Astrocyte (in vitro differentiated cells and primary cell): ENCODE results near the gene NXPH1. TPM values are rescaled to one million over a fixed set of nuclear protein-coding genes. Genes with fewer than 3 reads are reported as not detected.

Experiments
- DNase-seq: peaks from one replicate; pipeline ENCODE4 v3.0.0-alpha.2; 2010; ENCODE audit warnings: low read depth
- FAIRE-seq: peaks from 2 replicates; lab custom pipeline; 2011; peaks lifted over from hg19 to GRCh38; lab: Jason Lieb, UNC
- H2AFZ ChIP-seq: 2 replicates; pipeline ENCODE4 v1.6.0; 2012; ENCODE audit warnings: low read depth, low read length, inconsistent platforms
- H3K27ac ChIP-seq: 2 replicates; pipeline ENCODE4 v1.5.1; 2011; ENCODE audit warnings: low read depth, low read length, inconsistent platforms
- H3K27me3 ChIP-seq: 2 replicates; pipeline ENCODE4 v1.6.0; 2011; ENCODE audit warnings: low read length, inconsistent platforms; ENCODE audit not compliant: insufficient read depth
- H3K36me3 ChIP-seq: 2 replicates; pipeline ENCODE4 v1.5.1; 2011; ENCODE audit warnings: low read length, inconsistent platforms; ENCODE audit not compliant: insufficient read depth
- H3K4me1 ChIP-seq: 2 replicates; pipeline ENCODE4 v1.5.1; 2011; ENCODE audit warnings: low read length, inconsistent platforms; ENCODE audit not compliant: insufficient read depth
- H3K4me2 ChIP-seq: 2 replicates; pipeline ENCODE4 v1.6.0; 2012; ENCODE audit warnings: low read length, inconsistent platforms
- H3K4me3 ChIP-seq: 2 replicates; pipeline ENCODE4 v1.5.1; 2011; ENCODE audit warnings: low read depth, mild to moderate bottlenecking, low read length, inconsistent platforms; ENCODE audit not compliant: insufficient read depth
- H3K79me2 ChIP-seq: 2 replicates; pipeline ENCODE4 v1.6.0; 2012; ENCODE audit warnings: mild to moderate bottlenecking, low read length, inconsistent platforms; ENCODE audit not compliant: insufficient read depth
- H3K9ac ChIP-seq: 2 replicates; pipeline ENCODE4 v1.6.0; 2012; ENCODE audit warnings: mild to moderate bottlenecking, low read length, inconsistent platforms
- H3K9me3 ChIP-seq: 2 replicates; pipeline ENCODE4 v1.5.1; 2012; ENCODE audit warnings: low read depth, mild to moderate bottlenecking, low read length, inconsistent platforms; ENCODE audit not compliant: insufficient read depth
- H4K20me1 ChIP-seq: 2 replicates; pipeline ENCODE4 v1.6.0; 2012; ENCODE audit warnings: low read length, inconsistent platforms; ENCODE audit not compliant: insufficient read depth
- H3K27ac Mint-ChIP-seq: one replicate; pipeline ENCODE4 v1.8.0; 2021; ENCODE audit warnings: mild to moderate bottlenecking, mixed read lengths; ENCODE audit not compliant: unreplicated experiment
- H3K27me3 Mint-ChIP-seq: one replicate; pipeline ENCODE4 v1.8.0; 2021; ENCODE audit warnings: low read depth, mixed read lengths; ENCODE audit not compliant: unreplicated experiment
- H3K36me3 Mint-ChIP-seq: one replicate; pipeline ENCODE4 v1.8.0; 2021; ENCODE audit warnings: low read depth, mixed read lengths; ENCODE audit not compliant: unreplicated experiment
- H3K4me1 Mint-ChIP-seq: one replicate; pipeline ENCODE4 v1.8.0; 2021; ENCODE audit warnings: low read depth, mixed read lengths; ENCODE audit not compliant: unreplicated experiment
- H3K4me3 Mint-ChIP-seq: one replicate; pipeline ENCODE4 v1.8.0; 2021; ENCODE audit warnings: mild to moderate bottlenecking, moderate library complexity, mixed read lengths; ENCODE audit not compliant: unreplicated experiment
- H3K9me3 Mint-ChIP-seq: one replicate; pipeline ENCODE4 v1.8.0; 2021; ENCODE audit warnings: mild to moderate bottlenecking, mixed read lengths; ENCODE audit not compliant: unreplicated experiment
- EZH2 ChIP-seq: IDR thresholded peaks from 2 replicates; pipeline ENCODE4 v1.6.1; 2012; ENCODE audit warnings: mild to moderate bottlenecking, low read length, inconsistent platforms; ENCODE audit not compliant: insufficient read depth
- total RNA-seq: library from RNA; stranded (reverse); gene quantifications from 2 replicates; pipeline ENCODE4 v1.2.1, GENCODE V29; 2021
- TF ChIP-seq, protein P1 (sequence below): IDR thresholded peaks from 2 replicates; pipeline ENCODE4 v1.5.1; 2011; ENCODE audit warnings: low read depth, mild to moderate bottlenecking, inconsistent platforms, low read length, moderate library complexity; ENCODE audit not compliant: insufficient read depth

The NXPH1 gene
- total RNA-seq, 1 donor from 2014 or later, result 0.16 TPM

GRCh38 chr7:8430643-8431042, 2.8 kb upstream of the NXPH1 start:
- H3K9ac ChIP-seq, result no peak overlapping the region
- H3K4me3 ChIP-seq, result no peak overlapping the region
- peaks cover 5% of the 10 kb centered on the region for H3K4me1 ChIP-seq
- H3K27ac ChIP-seq, result no peak overlapping the region
- peaks cover 5% of the 10 kb centered on the region for H3K9me3 Mint-ChIP-seq
- no peaks in the 10 kb centered on the region for H3K79me2 ChIP-seq
- no peaks in the 10 kb centered on the region for H4K20me1 ChIP-seq
- H3K4me2 ChIP-seq, result no peak overlapping the region
- H2AFZ ChIP-seq, result no peak overlapping the region
- peaks cover 45% of the 10 kb centered on the region for H3K27me3 Mint-ChIP-seq
- H3K4me3 Mint-ChIP-seq, result no peak overlapping the region
- no peaks in the 10 kb centered on the region for H3K36me3 ChIP-seq
- H3K36me3 Mint-ChIP-seq, result no peaks in the 10 kb centered on the region
- peaks cover 6% of the 10 kb centered on the region for H3K4me1 Mint-ChIP-seq
- TF ChIP-seq, protein P1, sequence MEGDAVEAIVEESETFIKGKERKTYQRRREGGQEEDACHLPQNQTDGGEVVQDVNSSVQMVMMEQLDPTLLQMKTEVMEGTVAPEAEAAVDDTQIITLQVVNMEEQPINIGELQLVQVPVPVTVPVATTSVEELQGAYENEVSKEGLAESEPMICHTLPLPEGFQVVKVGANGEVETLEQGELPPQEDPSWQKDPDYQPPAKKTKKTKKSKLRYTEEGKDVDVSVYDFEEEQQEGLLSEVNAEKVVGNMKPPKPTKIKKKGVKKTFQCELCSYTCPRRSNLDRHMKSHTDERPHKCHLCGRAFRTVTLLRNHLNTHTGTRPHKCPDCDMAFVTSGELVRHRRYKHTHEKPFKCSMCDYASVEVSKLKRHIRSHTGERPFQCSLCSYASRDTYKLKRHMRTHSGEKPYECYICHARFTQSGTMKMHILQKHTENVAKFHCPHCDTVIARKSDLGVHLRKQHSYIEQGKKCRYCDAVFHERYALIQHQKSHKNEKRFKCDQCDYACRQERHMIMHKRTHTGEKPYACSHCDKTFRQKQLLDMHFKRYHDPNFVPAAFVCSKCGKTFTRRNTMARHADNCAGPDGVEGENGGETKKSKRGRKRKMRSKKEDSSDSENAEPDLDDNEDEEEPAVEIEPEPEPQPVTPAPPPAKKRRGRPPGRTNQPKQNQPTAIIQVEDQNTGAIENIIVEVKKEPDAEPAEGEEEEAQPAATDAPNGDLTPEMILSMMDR, result no peak
- no peak for TF ChIP-seq EZH2
- H3K27me3 ChIP-seq, result peaks cover 31% of the 10 kb centered on the region
- FAIRE-seq (no peak), DNase-seq (no peak)
- H3K27ac Mint-ChIP-seq, result no peak overlapping the region
- no peaks in the 10 kb centered on the region for H3K9me3 ChIP-seq

- Histone ChIP-seq H3K4me2 (peak overlapping the region; percentile 26), H3K9ac (no peak overlapping the region), H3K36me3 (no peaks in the 10 kb centered on the region), H3K4me3 (no peak overlapping the region), H3K27ac (no peak overlapping the region), H3K4me1 (peaks cover 5% of the 10 kb centered on the region), H3K27me3 (peaks cover 59% of the 10 kb centered on the region), H2AFZ (no peak overlapping the region), H4K20me1 (no peaks in the 10 kb centered on the region), H3K79me2 (no peaks in the 10 kb centered on the region), H3K9me3 (no peaks in the 10 kb centered on the region)
- Mint-ChIP-seq H3K4me1 (peaks cover 6% of the 10 kb centered on the region), H3K4me3 (peak overlapping the region; percentile 73), H3K9me3 (peaks cover 5% of the 10 kb centered on the region), H3K27ac (no peak overlapping the region), H3K27me3 (peaks cover 81% of the 10 kb centered on the region), H3K36me3 (no peaks in the 10 kb centered on the region)
- TF ChIP-seq EZH2, result no peak
- TF ChIP-seq, protein P1, result no peak
- FAIRE-seq (no peak), DNase-seq (no peak)
Measured at GRCh38 chr7:8434290-8435002, 1.0 kb downstream of the NXPH1 start.

- Histone ChIP-seq H3K27ac (no peak overlapping the region), H3K9me3 (no peaks in the 10 kb centered on the region), H3K9ac (no peak overlapping the region), H3K36me3 (no peaks in the 10 kb centered on the region), H4K20me1 (no peaks in the 10 kb centered on the region), H3K4me3 (no peak overlapping the region), H3K4me1 (peaks cover 5% of the 10 kb centered on the region), H3K27me3 (peaks cover 62% of the 10 kb centered on the region), H2AFZ (no peak overlapping the region), H3K79me2 (no peaks in the 10 kb centered on the region), H3K4me2 (no peak overlapping the region)
- Mint-ChIP-seq H3K27ac (peak overlapping the region; percentile 42), H3K27me3 (peaks cover 87% of the 10 kb centered on the region), H3K36me3 (no peaks in the 10 kb centered on the region), H3K4me3 (peak overlapping the region; percentile 42), H3K4me1 (peaks cover 6% of the 10 kb centered on the region), H3K9me3 (peaks cover 5% of the 10 kb centered on the region)
- TF ChIP-seq EZH2, result peak; percentile 61
- TF ChIP-seq, protein P1, result no peak
- FAIRE-seq (no peak), DNase-seq (no peak)
Measured at GRCh38 chr7:8435095-8435494, 1.7 kb downstream of the NXPH1 start.
